ENCODE results near the gene CIB2.

DNA sequence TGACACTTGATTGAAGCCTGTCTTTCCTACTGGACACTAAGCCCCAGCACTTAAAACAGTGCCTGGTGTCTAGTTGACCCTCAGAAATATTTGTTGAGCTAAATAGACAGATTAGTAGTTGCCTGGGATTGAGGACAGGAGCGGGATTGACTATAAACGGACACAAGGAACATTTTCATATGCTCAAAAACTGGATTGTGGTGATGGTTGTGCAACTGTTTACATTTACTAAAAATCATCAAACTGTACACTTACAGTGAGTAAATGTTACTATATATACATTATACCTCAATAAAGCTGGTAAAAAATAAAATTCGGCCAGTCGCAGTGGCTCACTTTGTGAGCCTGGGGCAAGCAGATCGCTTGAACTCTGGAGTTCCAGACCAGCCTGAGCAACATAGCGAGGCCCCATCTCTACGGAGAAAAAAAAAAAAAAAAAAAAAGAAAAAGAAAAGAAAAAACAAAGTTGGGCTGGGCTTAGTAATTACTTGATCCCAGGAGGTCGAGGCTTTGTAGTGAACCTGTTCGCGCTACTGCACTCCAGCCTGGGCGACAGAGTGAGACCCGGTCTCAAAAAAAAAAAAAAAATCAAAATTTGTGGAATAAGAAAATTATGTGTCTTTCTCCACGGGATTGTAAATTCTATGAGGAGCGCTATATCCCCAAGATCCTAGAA lies 17.3 kb upstream of the CIB2 start:
- TF ChIP-seq CSDC2 (CRISPR knock-in tag; IDR thresholded peaks at IDR 0.05), result no peak
- no peak for TF ChIP-seq OSR1 (CRISPR knock-in tag; IDR thresholded peaks at IDR 0.05)
